8988T (cell line): ENCODE data around the gene C1QTNF3.
"Not testable (repeated sequence)": the region's sequence is repeated elsewhere in the genome, so short reads cannot be mapped to it uniquely, and the experiment has no call there.

ENCODE experiments used
- DNase-seq: peaks from one replicate; pipeline ENCODE4 v3.0.0; 2011

C1QTNF3 gene

DNA sequence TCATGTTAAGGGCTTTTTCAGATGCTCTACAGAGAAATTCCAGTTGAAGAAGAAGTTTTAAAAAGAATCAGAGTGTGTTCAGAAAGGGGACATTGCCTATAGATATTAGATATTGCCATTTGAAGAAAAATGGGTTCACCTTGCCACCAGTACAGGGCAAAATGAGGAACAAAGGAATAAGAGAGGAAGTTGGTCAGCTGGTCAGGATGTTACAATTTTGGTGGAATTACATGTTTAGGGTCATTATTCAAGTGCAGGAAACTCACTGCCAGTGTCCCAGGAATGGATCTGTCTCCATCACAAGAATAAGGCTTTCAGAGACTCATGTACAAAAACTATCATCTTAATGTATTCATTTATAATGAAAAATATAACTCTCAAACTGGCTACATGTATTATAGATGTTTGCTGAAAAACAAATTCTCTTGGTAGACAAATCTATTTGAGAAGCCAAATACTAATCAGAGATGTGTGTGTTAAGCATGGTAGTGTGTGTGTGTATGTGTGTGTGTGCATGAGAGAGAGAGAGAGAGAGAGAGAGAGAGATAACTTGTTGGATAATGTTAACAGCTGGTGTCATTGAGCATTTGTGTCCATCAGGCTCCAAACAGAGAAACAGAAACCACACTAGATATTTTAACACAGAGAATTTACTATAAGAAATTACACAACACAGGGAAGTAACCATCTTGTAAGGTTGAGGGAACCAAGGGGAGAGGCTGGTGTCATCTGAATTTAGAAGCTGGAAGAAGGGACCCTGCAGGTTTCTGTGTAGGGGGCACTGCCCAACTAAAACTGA is 5.0 kb upstream of the C1QTNF3 start:
- DNase-seq: no peak

DNA sequence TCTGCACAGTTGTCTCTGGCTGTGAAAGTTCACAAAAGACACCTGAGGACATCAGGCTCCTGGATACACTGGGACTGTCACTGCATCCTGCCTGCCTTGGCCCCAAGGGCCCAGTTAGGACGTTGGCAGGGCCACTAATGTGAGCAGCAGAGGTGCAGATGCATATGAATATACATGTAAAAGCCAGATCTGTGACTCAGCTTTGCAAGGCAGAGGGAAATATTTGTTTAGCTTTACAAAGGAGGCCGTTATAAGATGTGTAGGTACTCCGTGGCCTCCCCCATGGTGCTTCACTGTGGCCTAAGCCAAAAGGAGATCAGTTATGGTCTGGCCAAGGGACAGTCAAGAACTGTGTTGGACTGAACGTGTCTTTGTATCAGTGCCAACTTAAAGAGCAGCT is 4.1 kb upstream of the C1QTNF3 start:
- DNase-seq: no peak

DNA sequence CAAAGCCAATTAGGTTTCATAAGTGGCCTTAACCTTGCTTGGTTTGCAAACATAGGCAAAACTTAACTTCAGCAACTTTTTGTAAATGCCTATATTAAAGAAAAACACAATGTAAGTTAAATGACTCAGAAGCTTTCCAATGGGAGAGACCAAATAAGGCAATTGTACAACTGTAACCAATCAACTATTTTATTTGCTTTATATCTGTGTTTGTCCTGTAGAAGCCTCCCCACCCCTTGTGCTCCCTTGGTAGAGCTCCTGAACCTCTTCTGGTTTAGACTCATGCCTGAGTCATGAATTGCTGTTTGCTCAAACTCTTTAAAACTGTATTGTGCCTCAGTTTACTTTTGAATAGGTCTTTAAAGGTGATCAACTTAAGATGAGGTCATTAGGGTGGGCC is 3.0 kb upstream of the C1QTNF3 start:
- DNase-seq: no peak

DNA sequence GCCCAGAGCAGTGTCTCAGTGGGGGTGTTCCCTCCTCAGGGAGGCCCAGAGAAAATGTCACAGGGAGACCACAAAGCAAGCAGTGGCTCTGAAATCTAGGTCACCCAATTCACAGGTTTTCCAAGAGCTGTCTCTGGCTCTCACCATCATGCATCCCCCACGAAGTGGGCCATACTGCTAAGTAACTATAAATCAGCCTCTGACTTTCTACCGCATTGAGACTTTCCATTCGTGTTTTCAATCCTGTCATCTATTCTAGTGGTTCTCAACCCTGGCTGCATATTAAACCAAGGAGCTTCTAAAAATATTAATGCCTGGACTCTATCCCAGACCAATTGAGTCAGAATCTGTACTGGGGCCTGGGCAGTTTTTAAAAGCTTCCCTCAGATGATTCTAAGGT is 2.0 kb upstream of the C1QTNF3 start:
- DNase-seq: no peak

DNA sequence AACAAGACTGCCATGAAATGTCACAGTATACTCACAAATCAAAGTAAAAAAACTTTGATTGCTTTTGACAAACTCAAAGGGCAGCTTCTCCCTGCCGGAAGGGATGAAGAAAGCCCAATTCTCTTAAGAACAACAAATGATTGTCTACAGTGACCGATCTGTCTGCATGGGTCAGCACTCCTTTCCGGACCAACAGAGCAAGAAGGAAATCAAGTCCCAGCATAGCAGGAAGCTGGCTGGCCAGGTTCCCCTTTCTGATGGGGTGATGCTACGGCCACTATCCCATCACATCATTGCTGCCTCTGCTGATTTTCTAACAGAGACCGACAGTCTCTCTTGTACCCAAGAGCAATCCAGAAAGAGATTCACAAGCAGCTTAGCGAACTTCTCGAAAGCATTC is 692 bp downstream of the C1QTNF3 start:
- no peak for DNase-seq

DNA sequence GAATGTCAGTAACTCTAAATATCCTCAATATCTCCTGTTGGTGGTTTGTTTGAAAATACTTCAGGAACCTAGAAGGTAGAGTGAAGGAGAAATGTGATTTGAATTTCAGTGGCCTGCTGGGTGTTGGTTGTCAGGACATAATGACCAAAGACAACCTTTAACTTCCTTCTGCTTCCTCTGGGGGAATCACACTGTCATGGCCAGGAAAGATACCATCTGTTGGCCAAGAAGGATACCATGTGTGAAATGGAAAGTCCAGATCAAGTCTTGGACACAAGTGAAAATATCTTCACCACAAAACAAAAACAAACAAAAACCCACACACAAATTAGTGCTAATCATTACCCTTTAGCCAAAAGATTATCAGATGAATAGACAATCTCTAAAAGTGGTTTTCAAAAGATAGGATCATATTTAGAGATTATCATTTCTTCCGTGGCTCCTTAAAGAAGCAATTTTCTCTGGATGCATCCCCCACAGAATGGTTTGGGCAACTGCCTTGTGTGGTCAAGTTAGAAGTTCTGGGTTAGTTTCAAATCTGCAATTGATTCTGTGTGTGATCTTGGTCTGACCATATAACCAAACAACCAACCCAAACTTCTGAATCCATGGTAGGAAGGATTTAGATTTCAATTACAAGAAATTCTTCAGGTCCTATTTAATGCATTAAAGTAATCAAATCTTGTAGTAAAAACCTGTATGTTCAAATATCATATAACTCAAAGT is 1.6 kb downstream of the C1QTNF3 start:
- DNase-seq: no peak

DNA sequence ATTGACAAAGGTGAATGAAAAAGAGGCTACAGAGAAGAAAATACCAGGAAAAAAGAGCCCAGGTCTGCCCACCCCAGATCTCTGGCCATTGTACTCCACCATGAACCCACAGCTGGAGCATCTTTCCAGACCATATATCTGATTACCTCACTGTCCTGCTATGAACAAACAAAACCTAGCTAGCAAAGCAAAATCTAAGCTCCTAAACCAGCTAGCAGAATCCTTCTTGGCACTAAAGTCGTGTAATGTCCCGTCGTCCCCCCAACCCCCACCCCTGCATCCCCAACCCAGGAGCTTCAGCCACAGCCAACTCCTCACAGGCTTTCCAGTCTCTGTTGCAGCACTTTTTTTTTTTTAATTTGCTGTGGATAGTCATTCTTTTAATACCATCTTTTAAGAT is 2.5 kb downstream of the C1QTNF3 start:
- no peak for DNase-seq

DNA sequence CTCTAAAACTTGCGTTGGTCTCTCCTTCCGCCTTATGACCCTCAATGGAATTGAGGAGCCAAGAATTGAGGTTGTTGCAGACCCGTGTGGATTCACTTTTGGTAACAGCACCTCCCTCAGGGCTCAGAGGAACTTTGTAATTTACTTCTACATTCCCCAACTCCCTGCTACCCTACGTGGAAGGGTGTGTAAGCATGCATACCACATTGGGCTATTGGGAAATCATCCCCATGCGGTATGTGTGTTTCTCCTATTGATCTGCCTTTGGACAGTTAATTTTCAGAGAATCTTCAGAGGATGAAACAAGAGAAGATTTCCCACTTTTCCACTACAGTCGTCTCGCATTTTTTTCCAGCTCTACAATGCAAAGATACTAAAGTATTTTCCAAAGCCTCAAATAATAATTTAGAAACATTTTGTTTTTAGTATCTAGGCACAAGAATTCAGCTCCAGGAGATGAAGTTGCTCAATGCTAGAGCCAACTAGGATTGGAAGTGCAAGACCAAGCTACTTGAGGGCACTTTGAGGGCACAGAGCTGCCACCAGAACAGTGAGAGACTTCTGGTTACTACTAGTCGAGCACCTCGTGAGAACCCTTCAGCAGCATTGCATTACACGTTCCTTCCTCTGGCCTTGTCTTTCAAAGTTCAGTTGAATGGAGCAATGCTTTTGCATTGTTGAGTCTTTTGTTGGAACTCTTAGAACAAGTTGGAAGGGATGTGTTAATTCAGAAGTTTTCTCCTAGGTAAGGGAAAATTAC is 3.4 kb downstream of the C1QTNF3 start:
- no peak for DNase-seq

DNA sequence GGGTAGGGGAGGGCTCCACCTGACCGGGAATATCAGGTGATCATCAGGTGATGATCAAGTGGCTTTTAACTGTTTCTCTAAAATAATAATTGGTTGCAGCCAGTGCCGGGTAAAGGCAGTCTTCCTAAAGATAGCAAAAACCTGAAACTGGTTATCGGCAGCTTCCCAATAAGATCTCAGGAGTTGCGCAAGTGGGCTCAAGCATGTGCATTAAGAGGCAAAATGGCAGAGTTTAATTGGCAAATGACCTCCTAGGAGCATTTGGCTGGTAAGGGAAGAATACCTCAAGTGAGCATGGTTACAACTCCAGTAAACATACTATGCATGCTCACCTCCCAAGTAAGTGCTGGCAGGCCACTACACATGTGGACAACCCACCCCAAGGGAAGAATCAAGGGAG is 4.2 kb downstream of the C1QTNF3 start:
- DNase-seq: no peak

DNA sequence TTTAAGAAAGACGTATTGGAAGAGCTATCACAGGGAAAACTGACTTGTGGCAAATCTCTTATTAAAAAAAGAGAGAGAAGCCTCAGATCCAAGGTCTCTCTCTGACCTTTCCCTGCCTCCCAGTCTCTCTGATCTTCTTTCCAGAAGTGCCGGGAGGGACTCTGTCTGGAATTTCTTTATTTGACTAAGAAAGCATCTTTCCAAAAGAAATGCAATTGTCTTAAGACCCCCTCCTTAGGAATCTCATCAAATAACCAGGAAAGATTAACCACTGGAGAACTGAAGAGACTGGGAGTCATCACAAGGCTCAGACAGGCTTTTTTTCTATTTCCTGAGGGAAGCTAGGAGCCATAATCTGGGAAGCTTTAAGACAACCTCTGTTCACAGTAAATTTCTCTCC is 4.6 kb downstream of the C1QTNF3 start:
- no peak for DNase-seq

DNA sequence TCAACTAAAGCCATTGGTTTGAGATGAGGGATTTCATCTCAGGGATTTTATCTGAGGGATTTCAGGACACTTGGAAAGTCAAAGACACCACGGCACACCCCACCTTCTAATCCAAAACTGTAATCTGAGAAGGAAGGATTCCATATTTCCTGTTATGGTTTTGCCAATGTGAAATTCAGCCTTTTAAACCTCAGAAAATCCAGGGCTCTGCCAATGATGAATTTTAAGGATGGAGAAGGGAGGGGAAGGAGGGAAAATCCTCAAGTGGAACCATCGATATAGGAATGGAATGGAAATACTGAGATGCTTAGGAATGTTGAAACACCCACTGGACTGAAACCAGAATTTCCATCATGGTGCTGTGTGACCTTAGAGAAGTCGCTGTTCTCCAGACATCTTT is 5.3 kb downstream of the C1QTNF3 start:
- no peak for DNase-seq

DNA sequence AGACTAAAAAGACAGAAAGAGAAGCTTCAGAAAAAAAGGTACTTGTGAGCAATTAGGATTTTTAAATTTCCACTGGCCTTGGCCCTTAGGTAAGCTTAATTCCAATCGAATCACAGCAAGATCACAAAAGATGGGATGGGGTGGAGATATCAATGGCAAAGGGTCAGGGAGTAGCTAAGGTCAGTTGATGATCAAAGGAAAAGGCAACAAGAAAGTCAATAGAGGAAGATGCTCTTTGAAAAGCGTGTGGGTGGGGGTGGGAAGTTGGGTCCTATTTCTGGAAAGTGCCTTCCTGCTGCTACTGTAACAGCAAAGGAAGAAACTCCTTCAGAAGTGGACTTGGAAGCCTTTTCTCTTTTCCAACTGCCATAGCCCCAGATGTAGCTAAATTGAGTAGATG is 7.3 kb downstream of the C1QTNF3 start:
- DNase-seq: no peak

DNA sequence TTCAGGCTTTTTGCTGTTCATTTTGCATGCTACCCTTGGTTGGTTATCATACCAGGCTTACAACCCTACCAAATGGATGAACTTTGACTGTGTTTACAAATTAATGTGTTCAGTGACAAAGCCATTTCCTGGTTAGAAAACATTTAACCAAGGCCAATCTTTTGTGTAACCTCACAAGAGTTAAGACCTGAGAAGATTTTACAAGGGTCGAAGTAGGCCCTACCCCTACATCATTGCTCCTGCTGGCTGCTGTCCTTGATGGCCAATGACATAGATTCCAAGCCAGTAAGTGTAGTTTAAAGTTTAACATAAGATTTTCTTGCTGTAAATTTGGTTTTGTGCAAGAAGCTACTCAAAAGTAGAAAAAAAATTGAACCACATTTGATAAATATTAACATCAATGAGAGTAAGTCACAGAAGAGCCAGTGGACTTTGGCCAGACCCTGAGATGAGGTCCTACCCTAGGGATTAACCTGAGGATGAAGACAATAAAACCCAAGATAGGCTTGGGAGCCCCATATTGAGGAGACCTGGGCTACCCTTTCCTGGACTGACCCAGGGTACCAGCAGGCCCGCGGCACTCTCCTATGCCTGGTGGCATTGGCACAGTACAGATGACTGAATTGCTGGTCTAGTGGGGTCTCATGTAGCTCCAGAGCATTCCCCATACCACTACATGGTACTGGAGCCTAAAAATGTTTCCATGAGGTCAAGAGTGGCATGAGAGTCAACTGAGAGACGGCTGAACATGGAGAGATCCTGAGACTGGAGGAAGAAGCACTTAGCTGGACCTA is 8.3 kb downstream of the C1QTNF3 start:
- no peak for DNase-seq

DNA sequence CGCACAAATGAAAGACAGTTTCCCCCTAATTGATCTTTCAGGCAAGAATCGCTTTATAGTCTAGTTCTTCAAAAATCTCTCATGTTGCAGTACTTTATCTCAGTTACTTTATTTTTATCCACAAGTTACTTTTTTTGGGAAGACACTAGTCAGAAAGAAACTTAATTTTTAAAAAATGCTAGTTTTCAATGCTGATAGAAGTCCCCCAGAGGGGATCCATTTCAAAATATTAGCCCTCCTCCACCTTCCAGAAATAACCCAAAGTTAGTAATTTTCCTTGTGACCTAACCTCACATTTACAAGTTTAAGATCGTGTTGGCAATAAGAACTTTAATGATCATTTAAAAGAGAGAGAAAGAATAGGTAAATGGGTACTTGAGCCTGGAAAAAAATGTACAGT is 11.0 kb downstream of the C1QTNF3 start:
- DNase-seq: no peak

DNA sequence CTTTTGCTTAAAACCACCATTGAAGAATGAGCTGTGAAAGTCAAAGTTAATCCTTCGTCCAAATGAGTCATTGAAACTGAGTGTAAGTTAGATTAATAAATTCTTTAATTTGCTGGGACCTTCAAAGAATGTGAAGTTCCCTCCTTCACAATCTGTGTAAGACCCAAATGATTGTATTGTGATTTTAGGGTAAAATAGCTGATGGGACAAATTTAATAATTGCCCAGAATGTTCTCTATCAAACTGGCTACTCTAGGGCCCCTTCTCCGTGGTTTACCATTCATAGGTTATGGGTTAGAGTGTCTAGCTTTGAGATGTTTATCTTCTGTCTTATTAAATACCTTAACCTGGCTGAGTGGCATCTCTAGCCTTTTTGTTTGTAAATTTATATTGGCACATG is 11.9 kb downstream of the C1QTNF3 start:
- DNase-seq: no peak

DNA sequence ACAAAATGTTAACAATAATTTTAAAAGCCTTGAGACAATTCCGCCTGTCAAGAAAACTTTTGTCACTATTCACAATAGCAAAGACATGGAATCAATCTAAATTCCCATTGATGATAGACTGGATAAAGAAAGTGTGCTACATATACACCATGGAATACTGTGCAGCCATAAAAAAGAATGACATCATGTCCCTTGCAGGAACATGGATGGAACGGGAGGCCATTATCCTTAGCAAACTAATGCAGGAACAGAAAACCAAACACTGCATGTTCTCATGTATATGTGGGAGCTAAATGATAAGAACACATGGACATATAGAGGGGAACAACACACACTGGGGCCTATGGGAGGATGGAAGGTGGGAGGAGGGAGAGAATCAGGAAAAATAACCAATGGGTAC is 12.4 kb downstream of the C1QTNF3 start:
- DNase-seq: not testable (repeated sequence)

DNA sequence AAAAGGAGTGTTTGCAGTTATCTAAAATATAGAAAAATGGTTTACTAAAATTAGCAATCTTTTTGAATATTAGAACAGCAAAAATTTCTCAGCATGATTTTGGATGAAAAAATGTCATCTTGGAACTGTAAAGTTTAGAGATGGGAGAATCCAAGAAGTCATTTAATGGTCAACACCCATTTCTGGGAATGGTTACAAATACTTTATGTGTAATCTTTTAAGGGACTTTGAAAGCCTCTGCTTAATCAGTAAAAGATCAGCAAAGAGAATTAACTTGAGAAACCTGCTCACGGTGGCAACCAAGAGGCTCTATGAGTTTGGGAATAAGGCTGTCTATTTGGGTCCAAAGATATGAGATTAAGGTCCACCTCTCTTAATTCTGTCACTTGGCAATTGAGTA is 13.0 kb downstream of the C1QTNF3 start:
- no peak for DNase-seq

DNA sequence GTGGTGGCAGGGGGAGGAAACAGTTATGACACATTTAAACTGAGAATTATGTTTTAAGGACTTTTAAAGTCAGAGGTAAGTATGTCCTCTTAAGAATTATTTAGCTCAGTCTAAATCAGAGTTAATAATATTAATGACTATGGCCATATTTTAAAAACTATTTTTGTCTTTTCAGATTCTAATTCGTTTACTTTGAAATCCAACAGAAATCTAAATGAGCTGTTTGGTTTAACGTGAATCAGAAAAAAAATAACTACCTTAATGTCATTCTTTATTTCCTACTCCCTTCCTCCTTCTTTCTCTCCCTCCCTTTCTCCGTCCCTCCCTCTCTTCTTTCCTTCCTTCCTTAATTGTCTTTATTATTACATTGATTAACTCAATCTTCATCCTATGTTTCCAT is 14.7 kb downstream of the C1QTNF3 start:
- no peak for DNase-seq

DNA sequence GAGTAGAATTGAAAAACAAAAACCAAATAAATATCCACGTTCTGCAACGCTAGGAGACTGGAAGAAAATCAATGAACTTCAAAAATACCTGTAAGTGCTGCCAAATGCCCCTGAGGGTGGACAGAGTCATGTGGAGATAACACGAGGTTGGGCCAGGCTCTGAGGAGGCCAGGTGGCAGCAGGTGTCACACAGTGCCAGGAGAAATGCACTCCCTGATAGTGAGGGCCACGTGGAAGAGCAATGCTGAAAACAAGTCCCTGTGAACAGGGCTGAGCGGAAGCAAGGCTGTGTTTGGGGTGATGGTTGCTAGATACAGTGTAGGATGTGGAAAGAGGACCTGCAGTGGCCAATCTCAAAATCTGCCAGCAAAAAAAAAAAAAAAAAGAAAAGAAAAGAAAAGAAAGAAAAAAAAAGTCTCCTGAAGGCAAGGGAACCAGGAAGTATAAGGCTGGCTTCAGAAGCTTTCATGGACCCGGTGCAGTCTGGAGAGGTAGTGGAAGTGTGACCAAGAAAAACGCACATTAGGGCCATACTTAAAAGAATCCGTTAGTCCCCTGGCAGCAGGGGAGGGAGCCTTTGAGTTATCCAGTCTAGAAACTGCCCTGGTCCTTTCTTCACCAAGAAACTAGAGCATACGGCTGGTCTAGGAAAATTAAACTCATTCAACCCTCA is 16.8 kb downstream of the C1QTNF3 start:
- no peak for DNase-seq

DNA sequence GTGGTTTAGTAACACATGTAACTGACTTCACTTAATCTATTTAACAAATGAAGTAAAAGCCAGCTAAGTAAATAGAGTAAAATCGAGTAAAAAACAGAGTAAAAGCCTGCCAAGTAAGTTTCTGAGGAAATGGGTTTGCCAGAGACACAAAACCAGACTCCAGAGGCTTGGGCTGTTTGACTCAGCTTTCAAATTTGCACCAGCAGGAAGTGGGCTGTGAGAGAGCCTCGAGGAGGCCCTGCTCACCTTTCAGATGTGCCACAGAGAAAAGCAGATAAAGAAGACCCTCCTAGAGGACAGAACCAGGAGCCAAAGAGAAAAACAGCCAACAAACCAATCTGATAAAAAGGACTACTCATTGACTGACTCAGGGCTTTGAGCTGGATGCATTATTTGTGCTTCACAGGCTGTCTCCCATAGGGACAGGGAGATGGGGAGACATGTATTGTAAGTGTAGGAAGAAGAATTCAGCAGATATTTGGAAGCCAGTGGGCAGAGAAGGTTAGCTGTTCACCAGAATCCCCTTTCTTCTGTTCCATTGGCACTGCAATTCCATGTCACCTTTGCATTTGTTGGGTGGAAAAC is 20.8 kb downstream of the C1QTNF3 start:
- DNase-seq: no peak

DNA sequence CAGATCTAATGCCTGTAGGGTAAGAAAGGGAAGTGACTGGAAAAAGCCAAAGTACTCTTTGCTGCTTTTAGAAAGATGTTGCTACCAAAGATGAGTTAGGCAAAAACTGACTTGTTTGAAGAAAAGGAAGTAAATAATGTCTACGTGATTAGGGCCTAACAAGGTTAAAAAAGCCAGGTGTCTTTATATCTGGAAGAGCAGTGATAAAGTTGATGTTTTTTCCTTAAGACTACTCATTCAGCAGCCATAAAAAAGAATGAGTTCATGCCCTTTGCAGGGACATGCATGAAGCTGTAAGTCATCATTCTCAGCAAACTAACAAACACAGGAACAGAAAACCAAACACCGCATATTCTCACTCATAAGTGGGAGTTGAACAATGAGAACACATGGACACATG is 21.7 kb downstream of the C1QTNF3 start:
- DNase-seq: no peak

DNA sequence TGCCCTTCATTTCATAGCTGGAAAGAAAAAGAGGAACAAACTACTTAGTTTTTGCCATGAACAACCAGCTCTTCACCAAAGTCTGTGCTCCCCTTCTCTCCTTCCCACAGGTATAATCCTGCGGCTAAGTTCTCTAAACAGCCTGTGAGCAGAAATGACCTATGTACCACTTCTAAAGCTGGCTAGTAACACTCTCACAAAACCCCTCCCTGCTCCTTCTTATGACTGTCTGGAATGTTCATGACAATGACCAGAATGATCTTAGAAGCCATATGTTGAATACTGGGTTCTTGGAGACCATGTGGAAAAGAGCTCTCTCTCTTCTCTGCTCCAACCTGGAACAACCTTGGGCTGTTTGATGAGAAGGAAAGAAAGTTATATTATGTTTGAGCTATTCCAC is 22.3 kb downstream of the C1QTNF3 start:
- no peak for DNase-seq
